ENCODE data around the gene ZNF774.

ZNF774 gene

DNA sequence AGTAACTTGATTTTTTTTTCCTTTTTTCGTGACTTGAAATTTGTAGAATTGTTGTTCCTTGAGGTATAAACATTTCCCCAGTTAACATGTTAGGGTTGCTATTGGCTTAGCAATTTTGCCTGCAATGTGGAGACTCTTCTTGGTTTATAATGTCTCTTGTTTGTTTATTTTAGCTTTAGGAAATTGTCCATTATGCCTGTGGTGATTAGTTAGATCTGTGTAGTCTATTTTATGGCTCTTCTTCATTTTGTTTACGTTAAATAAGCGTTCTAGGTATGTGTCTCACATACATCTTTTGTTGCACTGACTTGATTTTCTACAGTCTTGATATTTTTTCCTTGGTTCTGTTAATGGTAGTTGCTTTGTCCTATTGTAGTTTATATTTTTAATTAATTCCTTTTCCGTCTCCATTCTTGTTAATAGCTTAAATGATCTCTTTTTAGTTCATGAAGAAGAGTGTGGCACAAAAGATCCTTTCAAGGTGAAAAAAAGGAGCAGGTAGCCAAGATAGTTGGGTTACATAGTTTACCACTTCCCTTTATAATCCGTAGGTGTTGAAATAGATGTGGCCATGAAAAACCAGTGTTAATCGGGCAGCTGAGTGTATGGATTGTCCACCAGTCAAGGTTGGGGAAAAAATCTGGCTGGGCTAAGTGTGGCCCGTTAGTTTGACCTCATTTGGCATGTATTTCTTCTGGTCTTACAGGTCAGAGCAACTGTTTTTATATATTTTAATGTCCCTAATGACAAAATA is 48.1 kb downstream of the ZNF774 start:
- H3K27ac ChIP-seq: peak overlapping the region; percentile 80
- no peak for TF ChIP-seq CTCF (IDR thresholded peaks at IDR 0.05)
- TF ChIP-seq ZFX (IDR thresholded peaks at IDR 0.05; ENCODE audit: borderline replicate concordance): no peak

DNA sequence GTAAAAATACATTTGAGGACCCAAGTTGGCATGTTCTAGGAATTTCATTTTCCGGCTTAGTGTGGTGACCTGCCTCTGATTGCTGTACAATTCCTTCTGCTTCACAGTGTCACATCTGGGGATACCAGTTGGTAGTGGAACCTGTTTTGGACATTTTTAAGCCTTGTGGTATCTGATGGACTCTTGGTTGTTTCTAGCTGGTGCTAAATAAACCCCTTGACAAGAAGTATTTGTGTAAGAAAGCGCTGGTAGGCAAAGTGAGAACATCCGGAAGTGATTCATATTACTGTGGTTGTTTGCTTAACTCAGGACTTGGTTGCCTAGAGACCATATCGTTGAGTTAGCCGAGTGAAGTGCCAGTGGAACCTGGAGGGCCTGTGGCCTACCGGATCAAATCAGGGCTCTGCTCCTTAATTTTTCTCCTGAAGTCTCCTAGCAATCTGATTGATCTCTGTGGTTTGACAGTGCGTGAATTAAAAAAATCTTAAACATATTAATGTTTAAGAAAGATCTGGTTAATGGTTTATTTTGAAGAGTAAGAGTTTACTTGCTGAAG is 48.8 kb downstream of the ZNF774 start:
- TF ChIP-seq ZFX (IDR thresholded peaks at IDR 0.05; ENCODE audit: borderline replicate concordance) (no peak), CTCF (IDR thresholded peaks at IDR 0.05) (no peak)
- peak overlapping the region; percentile 80 for H3K27ac ChIP-seq

- peak overlapping the region; percentile 80 for H3K27ac ChIP-seq
- TF ChIP-seq CTCF (IDR thresholded peaks at IDR 0.05): no peak
- TF ChIP-seq ZFX (IDR thresholded peaks at IDR 0.05; ENCODE audit: borderline replicate concordance): no peak
Measured at GRCh38 chr15:90401495-90401894, 49.4 kb downstream of the ZNF774 start.

GRCh38 chr15:90402223-90402622 is 50.1 kb downstream of the ZNF774 start:
- TF ChIP-seq ZFX (IDR thresholded peaks at IDR 0.05; ENCODE audit: borderline replicate concordance) (no peak), CTCF (IDR thresholded peaks at IDR 0.05) (no peak)
- peak overlapping the region; percentile 80 for H3K27ac ChIP-seq

GRCh38 chr15:90402767-90403166 is 50.7 kb downstream of the ZNF774 start:
- peak overlapping the region; percentile 80 for H3K27ac ChIP-seq

DNA sequence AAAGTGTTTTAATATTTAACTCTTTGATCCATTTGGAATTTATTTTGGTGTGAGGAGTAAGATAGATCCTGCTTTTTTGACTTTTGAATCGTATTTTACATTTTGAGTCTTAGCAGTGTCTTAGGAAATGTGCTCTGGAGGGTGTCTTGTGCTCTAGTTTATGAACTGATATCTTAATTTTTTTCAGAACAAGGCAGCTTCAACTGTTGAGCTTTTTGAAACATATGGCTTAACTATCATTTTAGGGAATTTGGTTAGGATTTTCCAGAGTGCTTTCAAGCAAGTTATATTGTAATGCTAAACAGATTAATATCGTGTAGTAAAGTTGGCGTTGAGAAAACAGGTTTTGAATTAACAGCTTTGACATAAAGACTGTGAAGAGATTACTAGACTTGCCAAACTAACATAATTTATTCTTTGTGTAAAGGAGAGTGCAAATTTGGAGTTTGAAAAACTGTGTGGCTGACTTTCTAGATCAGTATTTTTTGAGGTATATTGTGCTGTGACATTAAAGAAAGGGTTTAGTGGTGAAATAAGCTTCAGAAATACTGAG is 53.0 kb downstream of the ZNF774 start:
- no peak for TF ChIP-seq ZFX (IDR thresholded peaks at IDR 0.05; ENCODE audit: borderline replicate concordance)
- no peak for TF ChIP-seq CTCF (IDR thresholded peaks at IDR 0.05)
- H3K27ac ChIP-seq: no peak overlapping the region

More at GRCh38 chr15:90402767-90403166, 50.7 kb downstream of the ZNF774 start:
- TF ChIP-seq CTCF (IDR thresholded peaks at IDR 0.05): no peak
- no peak for TF ChIP-seq ZFX (IDR thresholded peaks at IDR 0.05; ENCODE audit: borderline replicate concordance)

GRCh38 chr15:90407336-90407735 is 55.3 kb downstream of the ZNF774 start:
- no peak for TF ChIP-seq ZFX (IDR thresholded peaks at IDR 0.05; ENCODE audit: borderline replicate concordance)
- TF ChIP-seq CTCF (IDR thresholded peaks at IDR 0.05): no peak
- H3K27ac ChIP-seq: no peak overlapping the region
